Stomach (tissue), 4 donors: ENCODE measurements around the gene CHTOP.

ENCODE experiments used
- CTCF ChIP-seq, 7 experiments: fragments of 450-650 bp in 4 of 7; fragments of 200-600 bp in 3 of 7; sonication (generic) in 3 of 7; IDR thresholded peaks; one replicate each; pipeline ENCODE4 v1.5.1; 2016 to 2019; ENCODE audit warnings: antibody characterized with exemption in 7 of 7, control low read depth in 2 of 7, mild to moderate bottlenecking in 1 of 7
- EP300 ChIP-seq: sonication (generic); formaldehyde crosslinking; IDR thresholded peaks from one replicate; pipeline ENCODE4 v1.6.1; 2017; ENCODE audit warnings: antibody characterized with exemption
- POLR2A ChIP-seq, 4 donors: fragments of 450-650 bp; IDR thresholded peaks; one replicate each; pipeline ENCODE4 v1.6.1; 2016; ENCODE audit warnings: antibody characterized with exemption in 4 of 4, control low read depth in 2 of 4, mild to moderate bottlenecking in 1 of 4, moderate library complexity in 1 of 4
- POLR2AphosphoS5 ChIP-seq, 3 donors: sonication (generic); formaldehyde crosslinking; IDR thresholded peaks; one replicate each; pipeline ENCODE4 v1.6.1; 2016; ENCODE audit warnings: antibody characterized with exemption in 3 of 3

GRCh38 chr1:153670257-153670858, 36.5 kb downstream of the CHTOP start:
- no peak for TF ChIP-seq EP300
- no peak for TF ChIP-seq CTCF (IDR thresholded peaks at IDR 0.05)
- TF ChIP-seq POLR2A (IDR thresholded peaks at IDR 0.05), result no peak
- TF ChIP-seq POLR2AphosphoS5 (IDR thresholded peaks at IDR 0.05), result no peak
